Body of pancreas (tissue), 4 donors: ENCODE results near the gene ARIH1. TPM values are rescaled to one million over a fixed set of nuclear protein-coding genes. Genes with fewer than 3 reads are reported as not detected.

Source experiments
- ATAC-seq: fragments of 150-250 bp; one replicate; pipeline ENCODE4 v1.9.1; 2016
- DNase-seq, 4 donors: peaks; one replicate each; pipeline ENCODE4 v3.0.0-alpha.2; 2019
- H3K27ac ChIP-seq, 4 donors: fragments of 200-600 bp; sonication (generic); 1 replicate in 3 of 4; 2 replicates in 1 of 4; pipeline versions ENCODE4 v1.5.1 to v1.6.1; 2016 to 2019; ENCODE audit warnings: mild to moderate bottlenecking in 1 of 4, mixed read lengths in 1 of 4, moderate library complexity in 1 of 4
- H3K27me3 ChIP-seq, 2 donors: fragments of 200-600 bp; sonication (generic); one replicate each; pipeline ENCODE4 v1.6.0; 2016; ENCODE audit warnings: mild to moderate bottlenecking in 1 of 2
- H3K36me3 ChIP-seq, 2 donors: fragments of 200-600 bp; sonication (generic); replicated peaks in 1 of 2; 2 replicates each; pipeline ENCODE4 v1.5.1; 2016; ENCODE audit warnings: low read depth in 2 of 2; ENCODE audit not compliant: insufficient read depth in 1 of 2
- H3K4me1 ChIP-seq: fragments of 200-600 bp; sonication (generic); one replicate; pipeline ENCODE4 v1.6.0; 2016
- H3K4me3 ChIP-seq, 2 donors: fragments of 200-600 bp; sonication (generic); 1 replicate in 1 of 2; 2 replicates in 1 of 2; pipeline ENCODE4 v1.5.1; 2016 to 2019
- H3K9me3 ChIP-seq, 3 donors: fragments of 200-600 bp; sonication (generic); 1 replicate in 2 of 3; 2 replicates in 1 of 3; pipeline ENCODE4 v1.5.1; 2016
- CTCF ChIP-seq, 7 experiments: fragments of 450-650 bp in 4 of 7; fragments of 200-600 bp in 3 of 7; sonication (generic) in 3 of 7; IDR thresholded peaks; one replicate each; pipeline ENCODE4 v1.5.1; 2016 to 2019; ENCODE audit warnings: antibody characterized with exemption in 7 of 7
- POLR2A ChIP-seq, 3 donors: fragments of 450-650 bp; IDR thresholded peaks; one replicate each; pipeline ENCODE4 v1.6.1; 2016; ENCODE audit warnings: antibody characterized with exemption in 3 of 3, mild to moderate bottlenecking in 2 of 3
- WGBS, 2 donors: methylation state at CpG; one replicate each; pipeline ENCODE4 v1.1.5; 2017; 5-methylcytosine and 5-hydroxymethylcytosine counted together
- intact Hi-C: fragments of 100-400 bp; cut with DNase I; formaldehyde crosslinking; loops from one replicate; pipeline ENCODE4 v1.15.1; 2023
- total RNA-seq, 2 donors: library from RNA; depleted of rRNA; stranded (reverse); fragments of >200 nt; gene quantifications; one replicate each; pipeline ENCODE4 v1.1.0, GENCODE V29; 2016

Gene ARIH1
- total RNA-seq, 2 donors from 2014 or later: 28.5 to 52.1 TPM

- no peaks in the 10 kb centered on the region for H3K9me3 ChIP-seq
- intact Hi-C loops: no loop called here
- no peak overlapping the region for H3K4me3 ChIP-seq
- no peak overlapping the region for H3K27ac ChIP-seq
- H3K36me3 ChIP-seq: no peaks in the 10 kb centered on the region
- H3K4me1 ChIP-seq: no peaks in the 10 kb centered on the region
- 78 to 93% methylated on average over 4 to 6 of the region's 6 CpGs for WGBS, 2 donors
- DNase-seq: no peak
- TF ChIP-seq CTCF (IDR thresholded peaks at IDR 0.05) (no peak), POLR2A (IDR thresholded peaks at IDR 0.05) (no peak)
- ATAC-seq: no peak
- no peaks in the 10 kb centered on the region for H3K27me3 ChIP-seq
These were observed 23.3 kb upstream of the ARIH1 start for GRCh38 chr15:72450805-72451204.

GRCh38 chr15:72451224-72451623, 22.9 kb upstream of the ARIH1 start:
- Histone ChIP-seq H3K4me3 (no peak overlapping the region), H3K36me3 (no peaks in the 10 kb centered on the region), H3K27ac (no peak overlapping the region), H3K27me3 (no peaks in the 10 kb centered on the region), H3K4me1 (no peaks in the 10 kb centered on the region), H3K9me3 (no peaks in the 10 kb centered on the region)
- ATAC-seq: no peak
- WGBS, 2 donors: 88% methylated on average over 6 to 9 of the region's 9 CpGs
- intact Hi-C loops: no loop called here
- no peak for DNase-seq
- TF ChIP-seq POLR2A (IDR thresholded peaks at IDR 0.05) (no peak), CTCF (IDR thresholded peaks at IDR 0.05) (no peak)

GRCh38 chr15:72456684-72457083, 17.4 kb upstream of the ARIH1 start:
- ATAC-seq: no peak
- Histone ChIP-seq H3K27me3 (no peaks in the 10 kb centered on the region), H3K27ac (no peak overlapping the region), H3K4me3 (no peak overlapping the region), H3K36me3 (no peaks in the 10 kb centered on the region), H3K4me1 (no peaks in the 10 kb centered on the region), H3K9me3 (no peaks in the 10 kb centered on the region)
- 90 to 94% methylated on average over 7 of the region's 7 CpGs for WGBS, 2 donors
- DNase-seq: no peak
- intact Hi-C loops: no loop called here
- TF ChIP-seq CTCF (IDR thresholded peaks at IDR 0.05): no peak
- TF ChIP-seq POLR2A (IDR thresholded peaks at IDR 0.05): no peak

- DNase-seq (no peak), ATAC-seq (no peak)
- H3K9me3 ChIP-seq: no peaks in the 10 kb centered on the region
- no peak overlapping the region for H3K4me3 ChIP-seq
- H3K36me3 ChIP-seq: no peaks in the 10 kb centered on the region
- no peaks in the 10 kb centered on the region for H3K27me3 ChIP-seq
- 90 to 93% methylated on average over 3 of the region's 3 CpGs for WGBS, 2 donors
- H3K27ac ChIP-seq: no peak overlapping the region
- TF ChIP-seq POLR2A (IDR thresholded peaks at IDR 0.05) (no peak), CTCF (IDR thresholded peaks at IDR 0.05) (no peak)
- intact Hi-C loops: no loop called here
- no peaks in the 10 kb centered on the region for H3K4me1 ChIP-seq
These were observed 13.7 kb upstream of the ARIH1 start for GRCh38 chr15:72460402-72460801.

GRCh38 chr15:72463702-72464101, 10.4 kb upstream of the ARIH1 start:
- 78 to 91% methylated on average over 2 of the region's 2 CpGs for WGBS, 2 donors
- no peaks in the 10 kb centered on the region for H3K36me3 ChIP-seq
- no peak for ATAC-seq
- H3K4me1 ChIP-seq: no peaks in the 10 kb centered on the region
- intact Hi-C loops: no loop called here
- DNase-seq: no peak
- H3K27ac ChIP-seq: no peak overlapping the region
- H3K9me3 ChIP-seq: no peaks in the 10 kb centered on the region
- H3K27me3 ChIP-seq: no peaks in the 10 kb centered on the region
- TF ChIP-seq CTCF (IDR thresholded peaks at IDR 0.05) (no peak), POLR2A (IDR thresholded peaks at IDR 0.05) (no peak)
- H3K4me3 ChIP-seq: no peak overlapping the region
